Testis (tissue), 2 donors: Measurements from ENCODE around the gene HOXC9.

Experiments
- CTCF ChIP-seq, 3 experiments: fragments of 450-650 bp in 2 of 3; fragments of 200-600 bp in 1 of 3; sonication (generic) in 1 of 3; IDR thresholded peaks; one replicate each; pipeline ENCODE4 v1.5.1; 2016 to 2019; ENCODE audit warnings: antibody characterized with exemption in 3 of 3, mild to moderate bottlenecking in 2 of 3, moderate library complexity in 1 of 3
- POLR2A ChIP-seq: fragments of 450-650 bp; IDR thresholded peaks from one replicate; pipeline ENCODE4 v1.6.1; 2017; ENCODE audit warnings: antibody characterized with exemption, mild to moderate bottlenecking, moderate library complexity

- no peak for TF ChIP-seq CTCF (IDR thresholded peaks at IDR 0.05)
- TF ChIP-seq POLR2A: no peak
Observed at GRCh38 chr12:53956914-53957536, 42.9 kb upstream of the HOXC9 start.
